B cell (primary cell): ENCODE data around the gene COA8. TPM values are rescaled to one million over a fixed set of nuclear protein-coding genes. Genes with fewer than 3 reads are reported as not detected.

Source experiments
- ATAC-seq: fragments of 200-7000 bp; cut with Tn5 transposase; one replicate; pipeline ENCODE4 v1.10.0; 2021; ENCODE audit warnings: low read depth, mild to moderate bottlenecking, moderate number of reproducible peaks, moderate library complexity
- CTCF ChIA-PET: fragments of 350-600 bp; sonication (Branson Sonifier 250); formaldehyde crosslinking; loops from one replicate; lab custom pipeline; 2021; ENCODE audit warnings: antibody characterized with exemption, inconsistent platforms; lab: Charles Lee
- POLR2A ChIA-PET: fragments of 350-600 bp; sonication (Branson Sonifier 250); formaldehyde crosslinking; loops from one replicate; lab custom pipeline; 2021; ENCODE audit warnings: antibody characterized with exemption; lab: Charles Lee
- DNase-seq: peaks from one replicate; pipeline ENCODE4 v3.0.0; 2013
- H2AFZ ChIP-seq: 2 replicates; pipeline ENCODE4 v1.6.1; 2012; ENCODE audit warnings: mild to moderate bottlenecking, low read depth, low read length; ENCODE audit not compliant: insufficient read depth, poor library complexity, severe bottlenecking
- H3K27ac ChIP-seq, 2 donors: 1 replicate in 1 of 2; 2 replicates in 1 of 2; pipeline ENCODE4 v1.5.1; 2012 to 2013; ENCODE audit warnings: low read length in 2 of 2, mild to moderate bottlenecking in 2 of 2, moderate library complexity in 1 of 2
- H3K27me3 ChIP-seq, 4 experiments: fragments of 200-600 bp in 1 of 4; sonication (generic) in 1 of 4; replicated peaks in 1 of 4; 1 replicate in 2 of 4; 2 replicates in 2 of 4; pipeline versions ENCODE4 v1.6.1 to v1.7.0; 2013 to 2016; ENCODE audit warnings: low read length in 3 of 4, mild to moderate bottlenecking in 2 of 4, mixed read lengths in 1 of 4, moderate library complexity in 1 of 4; ENCODE audit not compliant: insufficient read depth in 4 of 4, control insufficient read depth in 3 of 4; ENCODE audit errors: control extremely low read depth in 1 of 4
- H3K36me3 ChIP-seq, 2 experiments: replicated peaks in 1 of 2; 1 replicate in 1 of 2; 2 replicates in 1 of 2; pipeline versions ENCODE4 v1.6.1 to v1.7.1; 2013; ENCODE audit warnings: low read length in 1 of 2; ENCODE audit not compliant: insufficient read depth in 2 of 2, control insufficient read depth in 1 of 2; ENCODE audit errors: control extremely low read depth in 1 of 2, extremely low read depth in 1 of 2
- H3K4me1 ChIP-seq, 2 donors: fragments of 200-600 bp in 1 of 2; sonication (generic) in 1 of 2; 1 replicate in 1 of 2; 2 replicates in 1 of 2; pipeline versions ENCODE4 v1.5.1 to v1.6.1; 2013 to 2017; ENCODE audit warnings: low read length in 2 of 2; ENCODE audit not compliant: control insufficient read depth in 2 of 2, insufficient read depth in 2 of 2
- H3K4me2 ChIP-seq: replicated peaks from 2 replicates; pipeline ENCODE3; 2012; ENCODE audit warnings: mild to moderate bottlenecking, low read depth, low read length; ENCODE audit not compliant: poor library complexity, severe bottlenecking
- H3K4me3 ChIP-seq, 5 experiments: fragments of 200-600 bp in 1 of 5; sonication (generic) in 1 of 5; 1 replicate in 3 of 5; 2 replicates in 2 of 5; pipeline versions ENCODE4 v1.5.1 to v1.7.0; 2011 to 2016; ENCODE audit warnings: low read length in 4 of 5, mild to moderate bottlenecking in 4 of 5, low read depth in 2 of 5, control low read depth in 1 of 5, moderate library complexity in 1 of 5; ENCODE audit not compliant: insufficient read depth in 1 of 5; ENCODE audit errors: control extremely low read depth in 1 of 5, extremely low read depth in 1 of 5
- H3K79me2 ChIP-seq: fragments of 200-600 bp; sonication (generic); one replicate; pipeline ENCODE4 v1.6.0; 2016; ENCODE audit warnings: low read length; ENCODE audit not compliant: control insufficient read depth, insufficient read depth
- H3K9ac ChIP-seq: fragments of 200-600 bp; sonication (generic); 2 replicates; pipeline ENCODE4 v1.6.1; 2017; ENCODE audit warnings: mild to moderate bottlenecking, low read length, moderate library complexity
- H3K9me3 ChIP-seq, 3 donors: one replicate each; pipeline versions ENCODE4 v1.6.1 to v1.7.1; 2013; ENCODE audit warnings: low read length in 2 of 3; ENCODE audit not compliant: control insufficient read depth in 2 of 3, insufficient read depth in 1 of 3; ENCODE audit errors: control extremely low read depth in 1 of 3
- H4K20me1 ChIP-seq: 2 replicates; pipeline ENCODE4 v1.6.0; 2012; ENCODE audit warnings: mild to moderate bottlenecking, low read length; ENCODE audit not compliant: insufficient read depth, control insufficient read depth, poor library complexity, severe bottlenecking
- H3K27ac Mint-ChIP-seq: one replicate; pipeline ENCODE4 v1.8.0; 2021; ENCODE audit warnings: mixed read lengths
- H3K27me3 Mint-ChIP-seq: one replicate; pipeline ENCODE4 v1.8.0; 2021; ENCODE audit warnings: mixed read lengths
- H3K4me1 Mint-ChIP-seq: one replicate; pipeline ENCODE4 v1.8.0; 2021; ENCODE audit warnings: mixed read lengths
- H3K4me3 Mint-ChIP-seq: one replicate; pipeline ENCODE4 v1.8.0; 2021; ENCODE audit warnings: mixed read lengths
- H3K9me3 Mint-ChIP-seq: one replicate; pipeline ENCODE4 v1.8.0; 2022; ENCODE audit warnings: mixed read lengths; ENCODE audit not compliant: insufficient read depth
- CTCF ChIP-seq: fragments of 200-600 bp; IDR thresholded peaks from one replicate; pipeline ENCODE4 v1.8.0; 2022; ENCODE audit warnings: antibody characterized with exemption, mild to moderate bottlenecking
- EZH2 ChIP-seq: IDR thresholded peaks from 2 replicates; pipeline ENCODE4 v1.6.1; 2012; ENCODE audit warnings: borderline replicate concordance, low read depth, mild to moderate bottlenecking, moderate library complexity, low read length; ENCODE audit not compliant: insufficient read depth, poor library complexity, severe bottlenecking
- WGBS: methylation state at CpG from one replicate; pipeline ENCODE4 v1.1.5; 2013; ENCODE audit warnings: missing lambda C conversion rate; ENCODE audit not compliant: insufficient coverage; 5-methylcytosine and 5-hydroxymethylcytosine counted together
- intact Hi-C: fragments of 100-400 bp; cut with micrococcal nuclease; formaldehyde crosslinking; loops from one replicate; pipeline ENCODE4 v1.10.0; 2022
- polyA plus RNA-seq: library from polyadenylated mRNA; depleted of rRNA; stranded (reverse); fragments of >200 nt; gene quantifications from 2 replicates; pipeline ENCODE4 v1.2.3, GENCODE V29; 2012
- total RNA-seq, 2 donors: library from RNA; stranded (reverse); fragments of 120-200 nt in 1 of 2; gene quantifications; 1 replicate in 1 of 2; 2 replicates in 1 of 2; pipeline versions ENCODE4 v1.2.3 to v1.2.4, GENCODE V29; 2013 to 2022

Gene COA8
- total and polyA plus RNA-seq, 2 donors (not counting 1 experiment from before 2014, with no cell fraction given) = 7.5 to 24.9 TPM

GRCh38 chr14:103549361-103550311, 13.1 kb upstream of the COA8 start:
- H3K27me3 ChIP-seq = peaks cover 0 to 6% (median 0%) of the 10 kb centered on the region in 4 experiments
- H3K9me3 ChIP-seq = no peaks in the 10 kb centered on the region
- ChIA-PET POLR2A (no interaction called here), CTCF (interaction anchor here (9.3 kb wide), 1 partner anchor 30 kb away, joined by 128 read pairs; no protein-coding TSS in a partner anchor)
- Mint-ChIP-seq H3K27ac (no peak overlapping the region), H3K4me3 (no peak overlapping the region), H3K9me3 (no peaks in the 10 kb centered on the region), H3K27me3 (no peaks in the 10 kb centered on the region), H3K4me1 (peaks cover 4% of the 10 kb centered on the region)
- H3K4me3 ChIP-seq = no peak overlapping the region
- H3K4me1 ChIP-seq = peaks cover 0 to 6% of the 10 kb centered on the region in 2 donors
- peaks cover 55% of the 10 kb centered on the region for H3K79me2 ChIP-seq
- no peak overlapping the region for H3K9ac ChIP-seq
- no peak overlapping the region for H2AFZ ChIP-seq
- H3K36me3 ChIP-seq = peaks cover 0 to 3% of the 10 kb centered on the region in 2 experiments
- no peak overlapping the region for H3K4me2 ChIP-seq
- ATAC-seq (no peak), DNase-seq (no peak)
- WGBS = 89% methylated on average over 26 of the region's 30 CpGs
- H3K27ac ChIP-seq = no peak overlapping the region
- H4K20me1 ChIP-seq = peaks cover 39% of the 10 kb centered on the region
- intact Hi-C loops = loop anchor here (5.0 kb wide), 1 partner anchor 472 kb away; no protein-coding TSS in a partner anchor
- TF ChIP-seq EZH2 (no peak), CTCF (no peak)
